Measurements from ENCODE around the gene PCDHGA1.

PCDHGA1 gene

DNA sequence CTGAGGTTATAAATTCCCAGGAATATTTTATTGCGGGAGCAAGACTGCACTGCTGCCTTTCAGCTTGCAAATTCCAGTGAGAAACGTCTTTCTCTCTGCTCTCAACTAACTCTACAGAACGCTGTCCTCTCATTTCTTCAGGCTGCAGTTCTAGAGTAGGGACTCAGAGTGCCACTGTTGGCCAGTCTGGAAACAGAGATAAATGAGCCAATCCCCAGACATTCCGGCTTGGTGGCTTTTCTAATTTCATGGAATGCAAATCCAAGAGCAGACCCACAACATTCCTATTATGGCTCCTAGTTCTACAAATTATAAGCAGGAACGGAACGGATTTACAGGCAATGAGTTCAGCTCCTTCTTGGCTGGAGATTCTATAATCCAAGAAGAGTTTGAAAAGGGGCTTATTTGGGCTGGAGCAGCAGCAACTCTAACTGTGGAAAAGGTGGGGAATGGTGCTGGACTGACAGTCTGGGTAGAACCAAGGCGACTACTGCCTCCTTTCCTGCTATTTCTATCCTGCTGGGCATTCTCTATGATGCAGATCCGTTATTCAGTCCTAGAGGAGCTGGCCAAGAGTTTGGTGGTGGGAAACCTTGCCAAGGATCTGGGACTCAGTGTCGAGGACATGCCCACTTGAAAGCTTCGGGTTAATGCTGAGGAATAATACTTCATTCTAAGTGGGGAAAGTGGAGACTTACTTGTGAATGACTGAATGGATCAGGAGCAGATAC is 109.3 kb downstream of the PCDHGA1 start:
- no peak for DNase-seq (ENCODE audit: low read depth)

DNA sequence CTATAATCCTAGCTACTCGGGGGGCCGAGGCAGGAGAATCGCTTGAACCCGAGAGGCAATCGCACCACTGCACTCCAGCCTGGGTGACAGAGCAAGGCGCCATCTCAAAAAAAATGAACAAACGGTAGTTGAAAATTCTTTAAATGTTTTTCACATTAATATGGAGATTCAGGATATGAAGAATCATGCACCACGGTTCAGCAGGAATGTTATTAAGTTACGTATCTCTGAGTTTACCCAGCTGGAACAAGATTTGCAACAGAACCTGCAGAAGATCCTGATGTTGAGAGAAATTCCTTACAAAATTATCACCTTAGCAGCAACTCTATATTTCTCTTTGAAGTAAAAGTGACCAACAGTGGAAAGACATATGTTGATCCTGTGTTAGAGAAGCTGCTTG is 110.0 kb downstream of the PCDHGA1 start:
- DNase-seq (ENCODE audit: low read depth), result no peak

- DNase-seq (ENCODE audit: low read depth), result no peak
Measured at GRCh38 chr5:141441571-141442170, 111.4 kb downstream of the PCDHGA1 start.

GRCh38 chr5:141465351-141465750 is 135.0 kb downstream of the PCDHGA1 start:
- DNase-seq (ENCODE audit: low read depth), result no peak

DNA sequence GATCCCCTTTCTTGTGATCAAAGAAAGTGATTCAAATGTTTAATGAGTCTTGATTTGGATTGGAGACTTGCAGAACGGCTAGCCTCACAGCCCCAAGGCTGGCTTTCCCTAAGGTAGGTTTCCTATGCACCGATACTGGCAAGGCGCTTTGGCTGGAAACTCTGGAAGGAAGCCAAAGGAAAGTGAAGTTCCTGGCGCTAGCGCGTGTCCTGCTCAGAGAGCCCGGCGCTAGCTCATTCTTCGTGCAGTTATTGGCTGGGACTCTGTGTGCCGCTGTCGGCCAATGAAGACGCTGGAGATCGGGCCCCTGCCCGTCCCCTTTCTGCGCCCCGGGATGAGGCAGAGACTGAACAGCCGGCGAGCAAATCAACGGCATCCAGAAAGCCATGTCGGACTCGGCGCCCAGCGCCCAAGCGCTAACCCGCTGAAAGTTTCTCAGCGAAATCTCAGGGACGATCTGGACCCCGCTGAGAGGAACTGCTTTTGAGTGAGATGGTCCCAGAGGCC is 145.4 kb downstream of the PCDHGA1 start, which contains the start of gene PCDHGC3:
TSS of gene PCDHGC3 (plus strand) at position 342 of the 507 bp plus-strand sequence. CDS start at position 493, 151 bp downstream.
- DNase-seq (ENCODE audit: low read depth), result peak; percentile 10

GRCh38 chr5:141476132-141476911 is 146.0 kb downstream of the PCDHGA1 start:
- no peak for DNase-seq (ENCODE audit: low read depth)

GRCh38 chr5:141477044-141477575 is 146.8 kb downstream of the PCDHGA1 start:
- no peak for DNase-seq (ENCODE audit: low read depth)

GRCh38 chr5:141477815-141478214 is 147.5 kb downstream of the PCDHGA1 start:
- DNase-seq (ENCODE audit: low read depth), result no peak

DNA sequence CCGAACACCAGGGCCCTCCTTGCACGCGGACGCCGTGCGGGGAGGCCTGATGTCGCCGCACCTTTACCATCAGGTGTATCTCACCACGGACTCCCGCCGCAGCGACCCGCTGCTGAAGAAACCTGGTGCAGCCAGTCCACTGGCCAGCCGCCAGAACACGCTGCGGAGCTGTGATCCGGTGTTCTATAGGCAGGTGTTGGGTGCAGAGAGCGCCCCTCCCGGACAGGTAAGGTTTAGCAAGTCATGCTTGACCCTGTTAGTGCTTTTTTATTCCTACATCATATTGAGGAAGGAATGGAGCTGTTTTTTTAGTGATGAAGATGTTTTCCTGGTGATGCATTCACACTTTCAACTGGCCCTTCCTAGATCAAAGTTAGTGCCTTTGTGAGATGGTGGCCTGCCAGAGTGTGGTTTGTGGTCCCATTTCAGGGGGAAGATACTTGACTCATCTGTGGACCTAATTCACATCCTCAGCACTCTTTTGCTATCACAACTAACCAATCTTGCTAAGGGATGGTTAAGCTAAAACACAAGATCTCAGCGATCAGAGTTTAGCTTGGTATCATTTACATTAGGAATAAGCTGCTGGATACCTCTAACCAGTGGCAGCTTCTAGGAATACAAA is 148.1 kb downstream of the PCDHGA1 start:
- DNase-seq (ENCODE audit: low read depth), result no peak

DNA sequence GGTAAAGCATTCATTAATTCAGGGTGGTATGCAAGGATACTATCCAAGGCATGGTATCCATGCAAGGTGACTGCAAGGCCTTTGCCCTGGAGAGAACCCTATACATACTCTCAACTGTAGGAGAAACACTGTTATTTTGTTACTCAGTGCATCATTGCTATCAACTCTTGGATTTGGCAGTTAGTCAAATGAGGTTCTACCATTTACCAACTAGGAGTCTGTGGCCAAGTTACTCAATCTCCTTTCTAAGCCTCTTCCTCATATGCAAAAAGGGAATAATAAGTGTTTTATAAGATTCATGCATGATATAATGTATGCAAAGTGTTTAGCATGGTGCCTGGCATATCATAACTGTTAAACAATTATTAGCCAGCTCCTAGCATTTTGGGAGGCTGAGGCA is 149.5 kb downstream of the PCDHGA1 start:
- no peak for DNase-seq (ENCODE audit: low read depth)

DNA sequence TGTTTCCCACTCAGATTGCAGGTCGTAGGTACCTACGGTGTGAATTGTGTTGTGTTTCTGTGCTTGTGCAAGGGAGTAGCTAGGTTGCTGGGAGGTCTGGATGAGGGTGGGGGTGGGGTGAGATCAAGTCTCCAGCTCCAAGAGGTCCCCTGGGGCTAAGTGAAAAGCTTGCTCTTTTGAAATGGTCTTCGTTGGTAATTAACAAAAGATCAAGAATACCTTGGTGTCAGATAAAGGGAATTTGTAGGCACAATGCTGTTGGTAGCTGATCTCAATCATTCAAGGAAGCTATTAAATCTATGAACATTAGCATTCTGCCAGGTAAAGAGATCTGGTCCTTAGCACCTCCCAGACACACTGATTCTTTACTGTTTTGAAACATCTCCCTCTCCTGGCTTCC is 153.6 kb downstream of the PCDHGA1 start:
- no peak for DNase-seq (ENCODE audit: low read depth)

DNA sequence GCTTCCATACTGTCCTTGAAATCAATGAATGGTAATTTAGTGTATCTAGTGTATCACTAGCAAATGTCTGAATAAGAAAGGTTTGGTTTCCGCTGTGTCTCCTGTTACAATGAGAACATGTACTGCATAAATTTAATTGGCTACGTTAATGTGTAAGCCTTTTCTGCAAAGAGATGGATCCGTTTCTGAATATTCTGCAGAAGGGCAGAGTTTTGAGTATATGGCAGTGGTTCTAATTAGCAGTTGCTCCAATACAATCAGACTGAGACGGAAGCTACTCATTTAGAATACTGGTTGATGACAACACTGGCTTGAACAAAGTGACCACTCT is 154.0 kb downstream of the PCDHGA1 start:
- no peak for DNase-seq (ENCODE audit: low read depth)

DNA sequence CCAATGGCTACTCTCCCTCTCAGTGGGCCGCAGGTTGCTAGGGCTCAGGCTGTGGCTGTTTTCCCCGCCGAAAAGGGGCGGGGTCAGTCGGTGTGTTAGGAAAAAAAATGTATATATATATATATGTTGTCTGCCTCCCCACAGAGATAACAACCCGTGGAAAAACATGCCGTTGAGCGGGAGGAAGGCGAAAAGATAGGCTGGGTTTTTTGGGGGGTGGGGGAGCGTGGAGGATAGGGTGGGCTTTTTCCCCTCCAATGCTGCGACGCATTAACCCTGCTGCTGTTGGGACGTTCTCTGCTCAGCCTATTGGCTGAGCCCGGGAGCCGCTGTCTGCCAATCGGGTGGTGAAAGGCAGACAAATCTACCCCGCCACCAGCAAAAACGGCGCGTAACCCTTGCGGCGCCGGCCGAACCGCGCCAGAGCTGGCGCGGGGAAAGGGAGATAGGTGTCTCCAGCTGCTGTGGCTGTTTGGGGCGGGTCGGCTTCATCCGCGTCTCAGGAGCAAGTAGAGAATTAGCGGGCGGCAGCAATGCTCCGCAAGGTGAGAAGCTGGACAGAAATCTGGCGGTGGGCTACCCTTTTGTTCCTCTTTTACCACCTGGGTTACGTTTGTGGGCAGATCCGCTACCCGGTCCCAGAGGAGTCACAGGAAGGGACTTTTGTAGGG is 154.5 kb downstream of the PCDHGA1 start, which contains the start of gene PCDHGC4:
TSS of gene PCDHGC4 (plus strand) at position 390 of the 671 bp plus-strand sequence. CDS start at position 534, 144 bp downstream.
- DNase-seq (ENCODE audit: low read depth), result no peak

DNA sequence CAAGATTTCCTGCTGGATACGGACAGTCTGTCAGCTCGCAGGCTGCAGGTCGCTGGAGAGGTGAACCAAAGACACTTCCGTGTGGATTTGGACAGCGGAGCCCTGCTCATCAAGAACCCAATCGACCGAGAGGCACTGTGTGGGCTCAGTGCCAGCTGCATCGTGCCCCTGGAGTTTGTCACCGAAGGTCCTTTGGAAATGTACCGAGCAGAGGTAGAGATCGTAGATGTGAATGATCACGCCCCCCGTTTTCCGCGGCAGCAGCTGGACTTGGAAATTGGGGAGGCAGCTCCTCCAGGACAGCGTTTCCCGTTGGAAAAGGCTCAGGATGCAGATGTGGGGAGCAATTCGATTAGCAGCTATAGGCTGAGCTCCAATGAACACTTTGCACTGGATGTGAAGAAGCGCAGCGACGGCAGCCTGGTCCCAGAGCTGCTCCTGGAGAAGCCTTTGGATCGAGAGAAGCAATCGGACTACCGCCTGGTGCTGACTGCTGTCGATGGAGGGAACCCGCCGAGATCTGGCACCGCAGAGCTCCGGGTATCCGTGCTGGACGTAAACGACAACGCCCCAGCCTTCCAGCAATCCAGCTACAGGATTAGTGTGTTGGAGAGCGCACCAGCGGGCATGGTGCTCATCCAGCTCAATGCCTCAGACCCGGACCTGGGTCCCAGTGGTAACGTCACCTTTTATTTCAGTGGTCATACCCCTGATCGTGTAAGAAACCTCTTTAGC is 155.2 kb downstream of the PCDHGA1 start:
- DNase-seq (ENCODE audit: low read depth), result no peak

DNA sequence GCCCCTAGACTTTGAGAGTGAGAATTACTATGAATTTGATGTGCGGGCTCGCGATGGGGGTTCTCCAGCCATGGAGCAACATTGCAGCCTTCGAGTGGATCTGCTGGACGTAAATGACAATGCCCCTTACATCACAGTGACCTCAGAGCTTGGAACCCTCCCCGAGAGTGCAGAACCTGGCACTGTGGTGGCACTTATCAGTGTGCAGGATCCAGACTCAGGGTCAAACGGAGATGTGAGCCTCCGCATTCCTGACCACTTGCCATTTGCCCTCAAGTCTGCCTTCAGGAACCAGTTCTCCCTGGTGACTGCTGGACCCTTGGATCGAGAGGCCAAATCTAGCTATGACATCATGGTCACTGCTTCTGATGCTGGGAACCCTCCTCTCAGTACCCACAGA is 155.8 kb downstream of the PCDHGA1 start:
- DNase-seq (ENCODE audit: low read depth), result no peak

DNA sequence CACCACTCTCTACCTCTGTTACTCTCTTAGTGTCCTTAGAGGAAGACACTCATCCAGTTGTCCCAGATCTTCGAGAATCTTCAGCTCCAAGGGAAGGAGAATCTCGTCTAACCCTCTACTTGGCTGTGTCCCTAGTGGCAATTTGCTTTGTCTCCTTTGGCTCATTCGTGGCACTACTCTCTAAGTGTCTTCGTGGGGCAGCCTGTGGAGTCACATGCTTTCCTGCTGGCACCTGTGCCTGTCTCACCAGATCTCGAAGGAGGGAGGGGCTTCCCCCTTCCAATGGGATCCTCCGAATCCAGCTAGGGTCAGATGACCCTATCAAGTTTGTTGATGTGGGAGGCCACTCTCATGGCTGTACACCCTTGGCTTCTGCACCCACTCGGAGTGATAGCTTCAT is 156.8 kb downstream of the PCDHGA1 start:
- DNase-seq (ENCODE audit: low read depth), result no peak

DNA sequence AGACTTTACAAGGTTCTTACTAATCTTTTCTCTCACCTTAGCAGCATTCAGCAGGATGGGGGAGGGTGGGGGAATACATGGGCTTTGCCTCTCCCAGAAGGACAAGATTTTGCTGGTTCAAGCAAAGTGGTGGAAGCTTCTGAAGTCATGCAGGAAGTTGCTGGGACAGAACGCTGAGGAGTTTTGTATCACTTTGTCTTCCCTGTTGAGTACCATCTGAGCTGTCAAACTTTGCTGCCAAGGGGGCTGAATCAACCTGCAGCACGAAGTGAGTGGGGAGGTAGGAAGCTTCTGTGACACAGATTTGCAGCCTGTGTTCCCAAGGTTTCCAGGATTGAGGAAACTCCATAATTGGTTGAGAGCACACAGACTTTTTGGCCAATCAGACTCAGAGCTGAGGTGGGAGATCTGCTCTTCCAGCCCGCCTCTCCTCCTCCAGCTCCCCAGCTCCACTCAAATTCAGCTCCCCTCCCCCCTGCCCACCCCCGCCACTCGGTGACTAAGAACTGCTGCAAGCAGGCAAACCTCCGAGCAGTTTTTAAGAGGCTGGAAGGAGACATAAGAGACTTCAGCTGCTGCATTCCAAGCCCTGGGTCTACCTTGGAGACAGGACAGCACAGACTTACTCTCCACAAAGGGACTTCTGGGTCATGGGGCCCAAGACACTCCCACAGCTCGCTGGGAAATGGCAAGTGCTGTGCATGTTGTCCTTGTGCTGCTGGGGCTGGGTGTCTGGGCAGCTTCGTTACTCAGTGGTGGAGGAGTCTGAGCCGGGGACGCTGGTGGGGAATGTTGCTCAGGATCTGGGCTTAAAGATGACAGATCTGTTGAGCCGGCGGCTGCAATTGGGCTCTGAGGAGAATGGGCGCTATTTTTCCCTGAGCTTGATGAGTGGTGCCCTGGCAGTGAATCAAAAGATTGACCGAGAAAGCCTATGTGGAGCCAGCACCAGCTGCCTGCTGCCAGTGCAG is 158.6 kb downstream of the PCDHGA1 start, which contains the start of gene PCDHGC5:
TSS of gene PCDHGC5 (plus strand) at position 491 of the 971 bp plus-strand sequence. CDS start at position 651, 160 bp downstream.
- no peak for DNase-seq (ENCODE audit: low read depth)

DNA sequence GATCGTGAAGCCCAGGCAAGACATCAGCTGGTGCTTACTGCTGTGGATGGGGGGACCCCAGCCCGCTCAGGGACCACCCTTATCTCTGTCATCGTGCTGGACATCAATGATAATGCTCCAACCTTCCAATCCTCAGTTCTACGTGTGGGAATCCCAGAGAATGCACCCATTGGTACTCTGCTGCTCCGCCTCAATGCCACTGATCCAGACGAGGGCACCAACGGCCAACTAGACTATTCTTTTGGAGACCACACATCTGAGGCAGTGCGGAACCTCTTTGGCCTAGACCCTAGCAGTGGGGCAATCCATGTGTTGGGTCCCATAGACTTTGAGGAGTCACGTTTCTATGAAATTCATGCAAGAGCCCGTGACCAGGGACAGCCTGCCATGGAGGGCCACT is 159.5 kb downstream of the PCDHGA1 start:
- no peak for DNase-seq (ENCODE audit: low read depth)

DNA sequence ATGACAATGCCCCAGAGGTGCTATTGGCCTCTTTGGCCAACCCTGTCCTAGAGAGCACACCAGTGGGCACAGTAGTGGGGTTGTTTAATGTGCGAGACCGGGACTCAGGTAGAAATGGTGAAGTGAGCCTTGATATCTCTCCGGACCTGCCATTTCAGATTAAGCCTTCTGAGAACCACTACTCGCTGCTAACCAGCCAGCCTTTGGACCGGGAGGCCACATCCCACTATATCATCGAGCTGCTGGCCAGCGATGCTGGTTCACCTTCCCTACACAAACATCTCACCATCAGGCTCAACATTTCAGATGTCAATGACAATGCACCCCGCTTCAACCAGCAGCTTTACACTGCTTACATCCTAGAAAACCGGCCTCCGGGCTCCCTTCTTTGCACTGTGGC is 160.0 kb downstream of the PCDHGA1 start:
- no peak for DNase-seq (ENCODE audit: low read depth)
